GM18520 (cell line): ENCODE results near the gene PRELID2.
"Not testable (repeated sequence)": the region's sequence is repeated elsewhere in the genome, so short reads cannot be mapped to it uniquely, and the experiment has no call there.

Experiments used
- ATAC-seq: cut with Tn5 transposase; IDR thresholded peaks from one replicate; pipeline ENCODE4 v1.9.1; 2021; ENCODE audit not compliant: unreplicated experiment

PRELID2 gene

GRCh38 chr5:145752947-145753346 lies 82.2 kb downstream of the PRELID2 start:
- no peak for ATAC-seq

GRCh38 chr5:145752534-145752933 lies 82.6 kb downstream of the PRELID2 start:
- ATAC-seq = no peak

- ATAC-seq = no peak
These were observed 84.9 kb downstream of the PRELID2 start for GRCh38 chr5:145750199-145750598.

GRCh38 chr5:145743396-145744061 lies 91.6 kb downstream of the PRELID2 start:
- no peak for ATAC-seq

- ATAC-seq = no peak
These were observed 95.3 kb downstream of the PRELID2 start for GRCh38 chr5:145739843-145740242.

- no peak for ATAC-seq
These were observed 96.9 kb downstream of the PRELID2 start for GRCh38 chr5:145738227-145738626.

GRCh38 chr5:145737578-145737977 lies 97.6 kb downstream of the PRELID2 start:
- no peak for ATAC-seq

GRCh38 chr5:145729956-145730355 lies 105.2 kb downstream of the PRELID2 start:
- ATAC-seq = not testable (repeated sequence)

GRCh38 chr5:145723516-145723915 lies 111.6 kb downstream of the PRELID2 start:
- ATAC-seq = no peak

GRCh38 chr5:145718956-145719355 lies 116.2 kb downstream of the PRELID2 start:
- no peak for ATAC-seq

GRCh38 chr5:145715412-145715811 lies 119.7 kb downstream of the PRELID2 start:
- no peak for ATAC-seq

GRCh38 chr5:145712245-145712644 lies 122.9 kb downstream of the PRELID2 start:
- no peak for ATAC-seq

- ATAC-seq = no peak
These were observed 123.7 kb downstream of the PRELID2 start for GRCh38 chr5:145711417-145711816.
